ENCODE data around the gene ZNF784. TPM values are rescaled to one million over a fixed set of nuclear protein-coding genes. Genes with fewer than 3 reads are reported as not detected.

Gene ZNF784
- polyA plus RNA-seq, 2 of the 4 experiments (the other 2 are of a cell fraction): 3.5 to 6.6 TPM

GRCh38 chr19:55613930-55614710, 10.2 kb downstream of the ZNF784 start:
- H3K9me3 ChIP-seq: no peaks in the 10 kb centered on the region
- no peak overlapping the region for H3K27ac ChIP-seq
- FAIRE-seq (no peak), ATAC-seq (no peak), DNase-seq (ENCODE audit: low read depth in 1 of 2, low spot score in 1 of 2) (no peak)
- ChIA-PET CTCF (interaction anchor here (1.5 to 2.3 kb wide), 2 partner anchors 8 to 17 kb away, joined by 8 to 13 read pairs; no protein-coding TSS in a partner anchor), POLR2A (no interaction called here)
- no peaks in the 10 kb centered on the region for H3K4me1 ChIP-seq
- 92% methylated on average over 64 of the region's 75 CpGs for WGBS (ENCODE audit: missing lambda C conversion rate)
- no peak overlapping the region for H3K4me2 ChIP-seq
- no peak overlapping the region for H3K4me3 ChIP-seq
- TF ChIP-seq EP300 (IDR thresholded peaks at IDR 0.05) (no peak), TFCP2L1 (CRISPR knock-in tag; IDR thresholded peaks at IDR 0.05) (no peak), ESRRA (IDR thresholded peaks at IDR 0.05; ENCODE audit: borderline replicate concordance, low read length) (no peak), USF2 (IDR thresholded peaks at IDR 0.05) (no peak), HOXA7 (CRISPR knock-in tag; IDR thresholded peaks at IDR 0.05) (no peak), ZC3H11A (IDR thresholded peaks at IDR 0.05) (no peak), SMC3 (IDR thresholded peaks at IDR 0.05) (no peak), BHLHE40 (IDR thresholded peaks at IDR 0.05; ENCODE audit: low read depth, low read length) (no peak)
- TF ChIP-seq, protein P1, sequence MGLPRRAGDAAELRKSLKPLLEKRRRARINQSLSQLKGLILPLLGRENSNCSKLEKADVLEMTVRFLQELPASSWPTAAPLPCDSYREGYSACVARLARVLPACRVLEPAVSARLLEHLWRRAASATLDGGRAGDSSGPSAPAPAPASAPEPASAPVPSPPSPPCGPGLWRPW (IDR thresholded peaks at IDR 0.05): no peak

GRCh38 chr19:55613396-55613795, 11.0 kb downstream of the ZNF784 start:
- CTCF ChIA-PET: interaction anchor here (1.5 to 16.7 kb wide), 4 partner anchors 9 to 146 kb away, joined by 8 to 348 read pairs (median 80); partner anchors contain the start of gene ZNF784
- POLR2A ChIA-PET: interaction anchor here (0.7 kb wide), 1 partner anchor 11 kb away, joined by 3 read pairs; the partner anchor contains the start of gene ZNF784
- no peaks in the 10 kb centered on the region for H3K4me1 ChIP-seq
- TF ChIP-seq SREBF2 (IDR thresholded peaks at IDR 0.05) (no peak), CBX2 (IDR thresholded peaks at IDR 0.05; ENCODE audit: borderline replicate concordance, low read depth) (no peak), POLR2AphosphoS2 (conservative IDR thresholded peaks at IDR 0.05; ENCODE audit: low read length) (no peak), PHF8 (IDR thresholded peaks at IDR 0.05; ENCODE audit: borderline replicate concordance, low read depth) (no peak), FOSL2 (IDR thresholded peaks at IDR 0.05) (no peak), FOSL2 (CRISPR knock-in tag; IDR thresholded peaks at IDR 0.05) (no peak), TP53 (CRISPR knock-in tag; IDR thresholded peaks at IDR 0.05) (no peak), MAZ (IDR thresholded peaks at IDR 0.05; ENCODE audit: borderline replicate concordance, low read depth, low read length) (no peak), ESRRA (IDR thresholded peaks at IDR 0.05; ENCODE audit: borderline replicate concordance, low read length) (no peak)
- TF ChIP-seq, protein P2, sequence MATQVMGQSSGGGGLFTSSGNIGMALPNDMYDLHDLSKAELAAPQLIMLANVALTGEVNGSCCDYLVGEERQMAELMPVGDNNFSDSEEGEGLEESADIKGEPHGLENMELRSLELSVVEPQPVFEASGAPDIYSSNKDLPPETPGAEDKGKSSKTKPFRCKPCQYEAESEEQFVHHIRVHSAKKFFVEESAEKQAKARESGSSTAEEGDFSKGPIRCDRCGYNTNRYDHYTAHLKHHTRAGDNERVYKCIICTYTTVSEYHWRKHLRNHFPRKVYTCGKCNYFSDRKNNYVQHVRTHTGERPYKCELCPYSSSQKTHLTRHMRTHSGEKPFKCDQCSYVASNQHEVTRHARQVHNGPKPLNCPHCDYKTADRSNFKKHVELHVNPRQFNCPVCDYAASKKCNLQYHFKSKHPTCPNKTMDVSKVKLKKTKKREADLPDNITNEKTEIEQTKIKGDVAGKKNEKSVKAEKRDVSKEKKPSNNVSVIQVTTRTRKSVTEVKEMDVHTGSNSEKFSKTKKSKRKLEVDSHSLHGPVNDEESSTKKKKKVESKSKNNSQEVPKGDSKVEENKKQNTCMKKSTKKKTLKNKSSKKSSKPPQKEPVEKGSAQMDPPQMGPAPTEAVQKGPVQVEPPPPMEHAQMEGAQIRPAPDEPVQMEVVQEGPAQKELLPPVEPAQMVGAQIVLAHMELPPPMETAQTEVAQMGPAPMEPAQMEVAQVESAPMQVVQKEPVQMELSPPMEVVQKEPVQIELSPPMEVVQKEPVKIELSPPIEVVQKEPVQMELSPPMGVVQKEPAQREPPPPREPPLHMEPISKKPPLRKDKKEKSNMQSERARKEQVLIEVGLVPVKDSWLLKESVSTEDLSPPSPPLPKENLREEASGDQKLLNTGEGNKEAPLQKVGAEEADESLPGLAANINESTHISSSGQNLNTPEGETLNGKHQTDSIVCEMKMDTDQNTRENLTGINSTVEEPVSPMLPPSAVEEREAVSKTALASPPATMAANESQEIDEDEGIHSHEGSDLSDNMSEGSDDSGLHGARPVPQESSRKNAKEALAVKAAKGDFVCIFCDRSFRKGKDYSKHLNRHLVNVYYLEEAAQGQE (IDR thresholded peaks at IDR 0.05): no peak
- no peak for ATAC-seq
- no peak for DNase-seq (ENCODE audit: low read depth in 1 of 2, low spot score in 1 of 2)
- 96% methylated on average over 27 of the region's 27 CpGs for WGBS (ENCODE audit: missing lambda C conversion rate)
- FAIRE-seq: no peak
- H3K9me3 ChIP-seq: no peaks in the 10 kb centered on the region
- no peak overlapping the region for H3K4me3 ChIP-seq
- H3K27ac ChIP-seq: no peak overlapping the region
- H3K4me2 ChIP-seq: no peak overlapping the region

Measured in A549 (cell line).